NCI-H748 (cell line): Measurements from ENCODE around the gene JAG2.

Experiments
- DNase-seq: peaks from one replicate; lab custom pipeline; 2025; ENCODE audit not compliant: unreplicated experiment; lab: John Stamatoyannopoulos, UW

The JAG2 gene

DNA sequence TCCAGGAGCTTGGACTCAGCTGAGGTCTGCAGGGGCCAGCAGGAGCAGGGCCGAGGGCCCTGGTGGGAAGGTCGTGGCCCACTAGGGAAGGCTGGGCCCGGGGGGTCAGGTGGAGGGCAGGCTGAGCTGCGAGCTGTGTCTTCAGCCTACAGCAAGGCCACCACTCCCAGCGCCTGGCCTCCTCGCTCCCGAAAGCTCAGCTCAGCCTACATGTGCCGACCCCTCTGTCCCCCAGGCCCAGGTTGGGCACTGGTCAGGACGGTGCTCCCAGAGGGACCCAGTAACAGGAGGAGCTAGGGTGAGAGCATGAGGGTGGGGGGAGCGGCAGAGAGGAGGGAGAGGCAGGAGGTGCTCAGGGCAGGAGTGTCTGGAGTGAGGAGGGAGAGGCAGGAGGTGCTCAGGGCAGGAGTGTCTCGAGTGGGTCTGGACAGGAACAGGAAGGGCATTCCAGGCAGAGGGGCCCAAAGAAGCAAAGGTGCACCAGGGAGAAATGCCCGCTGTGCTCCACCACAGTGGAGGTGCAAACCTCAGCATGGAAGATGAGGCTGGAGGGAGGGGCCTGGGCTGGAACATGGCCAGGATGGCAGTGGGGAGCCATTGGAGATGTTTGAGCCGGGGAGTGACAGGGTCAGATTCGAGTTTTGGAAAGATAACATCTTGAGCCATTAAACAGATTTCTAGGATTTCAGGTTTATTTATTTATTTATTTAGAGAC is 74.2 kb downstream of the JAG2 start:
- no peak for DNase-seq

DNA sequence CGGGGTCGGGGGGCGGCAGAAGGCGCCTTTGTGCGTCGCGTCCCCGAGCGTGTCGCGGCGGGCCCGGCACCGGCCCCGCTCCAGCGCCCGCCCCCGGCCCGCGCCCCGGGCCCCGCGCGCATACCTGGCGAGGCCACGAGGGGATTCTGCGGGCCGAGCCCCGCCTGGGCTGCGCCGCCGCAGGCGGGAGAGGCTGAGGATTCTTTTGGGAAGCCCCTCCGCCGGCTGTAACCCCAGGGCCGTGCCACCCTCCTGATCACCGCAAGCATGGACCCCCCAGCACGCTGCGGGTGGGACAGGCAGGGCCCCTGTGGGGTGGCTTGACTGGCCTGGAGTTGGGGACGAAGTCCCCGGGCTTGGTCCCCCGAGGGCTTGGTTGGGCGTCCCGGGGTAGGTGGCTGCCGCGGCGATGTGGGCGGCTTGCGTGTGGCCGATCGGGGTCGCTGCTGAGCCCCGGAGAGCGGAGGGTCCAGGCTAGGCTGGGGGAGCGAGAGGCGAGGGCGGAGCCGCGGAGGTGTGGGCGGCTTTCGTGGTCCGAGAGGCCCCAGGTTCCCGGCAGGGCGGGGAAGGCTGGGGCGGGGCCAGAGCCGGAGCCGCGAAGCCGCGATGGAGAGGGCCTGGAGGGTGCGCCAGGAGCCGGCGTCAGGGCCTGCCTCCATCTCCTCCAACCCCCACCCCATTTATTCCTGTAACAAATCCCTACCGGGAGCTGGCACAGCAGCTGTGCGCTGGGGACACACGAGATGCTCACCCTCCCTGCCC is 75.0 kb downstream of the JAG2 start:
- peak; percentile 88 for DNase-seq

DNA sequence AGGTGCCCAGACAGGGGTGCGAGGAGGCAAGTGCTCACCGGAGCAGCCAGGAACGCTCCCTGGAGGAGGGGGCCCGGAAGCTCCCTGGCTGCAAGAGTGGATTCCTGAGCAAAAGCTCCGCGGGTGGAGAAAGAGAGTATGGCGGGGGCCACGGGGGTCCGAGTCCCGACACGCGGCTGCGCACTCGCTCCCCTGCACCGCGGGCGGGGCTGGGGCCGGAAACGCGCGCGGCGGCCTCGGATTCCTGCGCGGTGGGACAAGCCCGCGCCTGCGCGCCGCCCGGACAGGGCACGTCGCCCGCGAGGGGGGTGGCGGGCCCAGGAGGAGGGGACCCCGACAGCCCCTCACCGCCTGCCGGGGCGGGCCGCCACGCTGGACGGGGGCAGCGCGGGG is 75.5 kb downstream of the JAG2 start:
- DNase-seq, result peak; percentile 33

DNA sequence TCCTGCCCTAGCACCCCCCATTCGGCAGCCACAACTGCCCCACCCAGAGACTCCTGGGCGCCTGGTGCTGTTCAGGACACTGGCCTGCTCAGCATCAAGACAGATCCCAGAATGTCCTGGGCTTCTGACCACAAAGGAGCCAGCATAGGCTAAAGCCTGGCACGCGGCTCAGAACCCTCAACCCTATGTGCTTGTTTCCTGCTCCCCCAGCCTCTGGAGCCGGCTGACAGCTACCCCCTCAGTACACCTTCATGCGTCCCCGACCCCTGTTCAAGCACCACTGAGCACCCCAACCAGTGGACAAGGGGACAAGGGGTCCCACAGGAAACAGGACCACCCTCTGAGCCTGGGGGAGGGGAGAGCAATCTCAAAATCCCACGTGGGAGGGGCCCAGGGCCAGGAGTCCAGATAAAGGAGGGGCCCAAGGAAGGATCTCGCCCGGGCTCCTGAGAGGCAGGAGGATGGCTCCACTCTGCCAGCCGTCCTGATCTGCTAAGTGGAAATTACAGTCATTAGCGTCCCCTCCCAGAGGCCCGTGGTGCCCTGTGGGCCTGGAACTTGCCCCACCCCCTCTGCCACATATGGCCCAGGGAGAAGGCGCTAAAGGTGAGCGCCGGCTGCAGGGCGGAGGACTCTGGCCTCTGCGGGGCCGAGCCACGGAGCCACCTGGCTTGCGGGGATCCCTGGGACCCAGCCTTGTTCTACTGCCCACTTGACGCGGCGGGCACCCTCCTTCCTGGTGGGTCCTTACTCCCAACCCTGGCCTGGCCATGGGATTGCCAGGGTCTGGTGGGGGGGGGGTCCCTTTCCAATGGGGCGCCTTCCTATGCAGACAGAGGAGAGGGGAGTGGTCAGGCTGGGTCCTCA is 76.2 kb downstream of the JAG2 start:
- DNase-seq, result peak; percentile 60

DNA sequence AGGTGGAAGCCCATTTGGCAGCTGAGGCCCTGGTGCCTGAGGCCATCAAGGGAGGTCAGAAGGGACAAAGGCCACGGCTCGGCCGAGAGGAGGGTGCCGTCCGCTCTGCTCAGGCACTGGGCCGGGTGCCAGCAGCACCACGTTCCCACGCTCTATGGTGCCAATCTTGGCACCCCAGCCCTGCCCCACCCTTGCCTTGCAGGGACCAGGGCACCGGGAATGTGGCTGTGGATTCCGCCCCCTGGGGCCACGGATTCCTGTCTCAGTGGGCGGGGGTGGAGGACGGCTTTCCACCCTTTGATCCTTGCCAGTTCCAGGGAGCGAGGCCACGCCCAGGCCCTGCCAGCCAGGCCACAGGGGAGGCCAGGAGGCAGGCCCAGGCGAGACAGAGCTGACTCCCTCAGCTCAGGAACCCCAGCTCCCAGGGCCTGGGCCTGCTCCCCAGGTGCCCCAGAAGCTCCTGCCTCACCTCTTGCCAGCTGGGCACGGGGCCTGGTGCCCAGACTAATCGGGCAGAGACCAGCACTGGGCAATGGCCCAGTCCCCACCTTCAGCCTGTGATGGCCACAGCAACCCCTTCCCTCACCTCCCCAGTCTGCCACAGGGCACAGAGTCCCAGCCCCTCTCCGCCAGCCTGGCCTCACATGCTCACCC is 76.9 kb downstream of the JAG2 start:
- no peak for DNase-seq

DNA sequence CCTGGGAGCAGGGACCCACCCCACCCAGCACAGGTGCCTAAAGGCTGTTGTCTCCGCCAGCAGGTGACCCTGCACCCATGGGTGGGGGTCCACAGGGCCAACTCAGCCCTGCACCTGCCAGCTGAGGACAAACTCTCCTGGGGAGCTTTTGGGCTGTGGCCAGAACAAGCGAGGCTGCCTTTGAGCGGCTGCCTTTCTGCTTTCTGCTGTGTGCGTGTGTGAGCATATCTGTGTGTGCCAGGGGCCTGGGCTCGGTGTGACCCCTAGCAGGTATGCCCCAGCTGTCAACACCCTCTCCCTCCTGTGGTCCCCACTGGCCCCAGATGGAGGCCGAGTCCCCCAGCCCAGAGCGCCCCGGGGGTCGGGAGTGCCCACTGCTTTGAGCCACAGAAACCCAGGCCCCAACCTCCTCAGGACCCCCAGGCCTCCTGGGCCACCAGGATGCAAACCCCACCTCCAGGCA is 77.5 kb downstream of the JAG2 start:
- no peak for DNase-seq
